ENCODE results near the gene SGK1.
"Not testable (repeated sequence)": the region's sequence is repeated elsewhere in the genome, so short reads cannot be mapped to it uniquely, and the experiment has no call there.

The SGK1 gene

GRCh38 chr6:134287859-134288537 is 29.9 kb downstream of the SGK1 start:
- Histone ChIP-seq H3K4me3 (ENCODE audit: low read length) (no peak overlapping the region), H2AFZ (ENCODE audit: low read depth, low read length) (no peak overlapping the region), H3K36me3 (ENCODE audit: insufficient read depth, low read length) (no peaks in the 10 kb centered on the region), H3K9me3 (ENCODE audit: low read length) (no peaks in the 10 kb centered on the region), H3K27me3 (ENCODE audit: insufficient read depth, low read length) (no peaks in the 10 kb centered on the region), H3K4me1 (ENCODE audit: insufficient read depth, low read length) (no peaks in the 10 kb centered on the region)

GRCh38 chr6:134282816-134283215 is 35.1 kb downstream of the SGK1 start:
- no peak overlapping the region for H3K4me3 ChIP-seq (ENCODE audit: low read length)

DNA sequence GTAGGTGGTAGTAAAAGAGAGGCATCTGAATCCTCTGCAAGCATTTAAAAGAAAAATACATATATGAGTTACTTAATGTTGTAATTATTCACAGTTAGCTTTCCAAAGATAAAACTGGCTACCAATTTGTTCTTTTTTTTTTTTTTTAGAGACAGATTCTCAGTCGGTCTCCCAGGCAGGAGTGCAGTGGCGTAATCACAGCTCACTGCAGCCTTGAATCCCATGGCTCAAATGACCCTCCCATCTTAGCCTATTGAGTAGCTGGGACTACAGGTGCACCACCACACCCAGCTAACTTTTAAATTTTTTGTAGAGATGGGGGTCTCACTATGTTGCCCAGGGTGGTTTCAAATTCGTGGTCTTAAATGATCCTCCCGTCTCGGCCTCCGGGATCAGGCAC is 36.5 kb downstream of the SGK1 start:
- H3K4me1 ChIP-seq (ENCODE audit: insufficient read depth, low read length) = no peaks in the 10 kb centered on the region
- H3K27me3 ChIP-seq (ENCODE audit: insufficient read depth, low read length) = peaks cover 2% of the 10 kb centered on the region
- H2AFZ ChIP-seq (ENCODE audit: low read depth, low read length) = no peak overlapping the region

More at GRCh38 chr6:134282816-134283215, 35.1 kb downstream of the SGK1 start:
- Histone ChIP-seq H3K9me3 (ENCODE audit: low read length) (no peaks in the 10 kb centered on the region), H3K27me3 (ENCODE audit: insufficient read depth, low read length) (no peaks in the 10 kb centered on the region), H3K4me1 (ENCODE audit: insufficient read depth, low read length) (no peaks in the 10 kb centered on the region), H3K36me3 (ENCODE audit: insufficient read depth, low read length) (no peaks in the 10 kb centered on the region), H2AFZ (ENCODE audit: low read depth, low read length) (no peak overlapping the region)

GRCh38 chr6:134278000-134278399 is 39.9 kb downstream of the SGK1 start:
- Histone ChIP-seq H2AFZ (ENCODE audit: low read depth, low read length) (no peak overlapping the region), H3K4me1 (ENCODE audit: insufficient read depth, low read length) (no peaks in the 10 kb centered on the region), H3K27me3 (ENCODE audit: insufficient read depth, low read length) (peaks cover 2% of the 10 kb centered on the region), H3K9me3 (ENCODE audit: low read length) (no peaks in the 10 kb centered on the region), H3K4me3 (ENCODE audit: low read length) (no peak overlapping the region), H3K36me3 (ENCODE audit: insufficient read depth, low read length) (no peaks in the 10 kb centered on the region)

More for the DNA sequence above, 36.5 kb downstream of the SGK1 start:
- H3K36me3 ChIP-seq (ENCODE audit: insufficient read depth, low read length) = no peaks in the 10 kb centered on the region
- no peak overlapping the region for H3K4me3 ChIP-seq (ENCODE audit: low read length)
- no peaks in the 10 kb centered on the region for H3K9me3 ChIP-seq (ENCODE audit: low read length)

DNA sequence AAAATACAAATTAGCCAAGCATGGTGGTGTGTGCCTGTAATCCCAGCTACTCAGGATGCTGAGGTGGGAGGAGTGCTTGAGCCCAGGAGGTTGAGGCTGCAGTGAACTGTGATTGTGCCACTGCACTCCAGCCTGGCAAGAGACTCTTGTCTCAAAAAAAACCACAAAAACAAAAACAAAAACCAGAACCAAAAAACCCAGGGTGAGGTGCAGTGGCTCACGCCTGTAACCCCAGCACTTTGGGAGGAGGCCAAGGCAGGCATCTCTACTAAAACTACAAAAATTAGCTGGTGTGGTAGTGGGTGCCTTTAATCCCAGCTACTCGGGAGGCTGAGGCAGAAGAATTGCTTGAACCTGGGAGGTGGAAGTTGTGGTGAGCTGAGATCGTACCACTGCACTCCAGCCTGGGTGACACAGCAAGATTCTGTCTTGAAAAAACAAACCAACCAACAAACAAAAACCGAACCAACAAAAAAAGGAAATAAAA is 41.0 kb downstream of the SGK1 start:
- not testable (repeated sequence) for H3K9me3 ChIP-seq (ENCODE audit: low read length)

DNA sequence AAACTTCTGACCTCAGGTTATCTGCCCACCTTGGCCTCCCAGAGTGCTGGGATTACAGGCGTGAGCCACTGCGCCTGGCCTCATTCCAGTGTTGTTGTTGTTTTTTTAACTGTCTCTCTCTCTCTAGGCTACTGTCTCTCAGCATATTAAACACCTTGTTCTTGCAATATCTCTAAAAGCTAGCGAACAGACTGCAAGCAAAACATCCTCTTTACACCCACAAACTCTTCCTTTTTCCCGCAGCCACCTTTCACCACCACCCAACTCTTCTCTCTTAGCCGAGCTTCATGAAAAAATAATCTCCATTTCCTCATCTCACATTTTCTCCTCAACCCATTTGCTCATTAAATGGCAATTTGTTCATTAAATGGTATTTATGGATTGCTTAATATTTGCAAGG is 45.5 kb downstream of the SGK1 start:
- Histone ChIP-seq H3K36me3 (ENCODE audit: insufficient read depth, low read length) (no peaks in the 10 kb centered on the region), H3K9me3 (ENCODE audit: low read length) (no peaks in the 10 kb centered on the region)

More for the DNA sequence above, 41.0 kb downstream of the SGK1 start:
- H3K4me1 ChIP-seq (ENCODE audit: insufficient read depth, low read length); H3K36me3 ChIP-seq (ENCODE audit: insufficient read depth, low read length); H2AFZ ChIP-seq (ENCODE audit: low read depth, low read length); H3K27me3 ChIP-seq (ENCODE audit: insufficient read depth, low read length); H3K4me3 ChIP-seq (ENCODE audit: low read length): not testable (repeated sequence)

DNA sequence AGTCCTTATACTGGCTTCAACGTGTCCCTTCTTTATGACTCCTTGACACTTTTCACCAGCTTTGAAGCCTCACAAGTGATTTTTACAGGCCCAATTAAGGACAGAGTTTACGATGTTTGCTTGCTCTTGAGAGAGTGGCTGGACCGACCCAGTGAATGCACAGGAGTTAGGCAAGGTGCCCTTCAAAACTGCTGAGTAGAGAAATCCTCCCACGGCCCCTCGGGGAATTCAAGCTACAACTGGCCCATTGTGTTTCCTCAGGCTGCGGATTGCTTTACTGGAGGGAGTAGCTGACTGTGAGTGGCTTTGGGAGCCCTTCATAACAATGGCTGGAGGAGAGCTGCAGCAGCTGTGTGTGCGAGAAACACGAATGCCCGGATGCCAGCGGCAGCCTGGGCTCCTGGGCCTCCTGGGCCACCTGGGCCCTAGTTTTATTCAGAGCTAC is 50.0 kb downstream of the SGK1 start:
- H3K36me3 ChIP-seq (ENCODE audit: insufficient read depth, low read length) = no peaks in the 10 kb centered on the region
- H3K27me3 ChIP-seq (ENCODE audit: insufficient read depth, low read length) = no peaks in the 10 kb centered on the region
- H3K9me3 ChIP-seq (ENCODE audit: low read length) = no peaks in the 10 kb centered on the region
- H2AFZ ChIP-seq (ENCODE audit: low read depth, low read length) = no peak overlapping the region
- no peak overlapping the region for H3K4me3 ChIP-seq (ENCODE audit: low read length)
- H3K4me1 ChIP-seq (ENCODE audit: insufficient read depth, low read length) = no peaks in the 10 kb centered on the region

More for the DNA sequence above, 45.5 kb downstream of the SGK1 start:
- Histone ChIP-seq H3K27me3 (ENCODE audit: insufficient read depth, low read length) (peaks cover 2% of the 10 kb centered on the region), H3K4me3 (ENCODE audit: low read length) (no peak overlapping the region), H3K4me1 (ENCODE audit: insufficient read depth, low read length) (no peaks in the 10 kb centered on the region), H2AFZ (ENCODE audit: low read depth, low read length) (no peak overlapping the region)

DNA sequence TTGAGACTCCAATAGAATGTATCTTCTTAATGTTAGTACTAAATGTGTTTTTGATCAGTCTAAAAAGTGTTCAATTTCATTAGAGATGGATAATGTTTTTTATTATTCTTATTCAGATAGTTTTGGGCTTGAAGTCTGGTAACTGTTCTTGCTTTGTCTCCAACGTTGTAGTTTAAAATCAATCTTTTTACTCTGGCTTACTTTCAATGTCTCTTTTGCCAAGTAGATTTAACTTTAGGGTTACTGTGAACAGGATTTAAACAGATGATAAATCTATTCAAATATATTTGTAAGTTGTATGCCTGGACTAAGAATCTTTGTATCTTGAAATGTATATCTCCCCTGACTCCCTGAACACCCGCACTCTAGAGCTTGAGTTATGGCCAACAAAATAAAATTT is 51.1 kb downstream of the SGK1 start:
- H3K36me3 ChIP-seq (ENCODE audit: insufficient read depth, low read length) = no peaks in the 10 kb centered on the region

DNA sequence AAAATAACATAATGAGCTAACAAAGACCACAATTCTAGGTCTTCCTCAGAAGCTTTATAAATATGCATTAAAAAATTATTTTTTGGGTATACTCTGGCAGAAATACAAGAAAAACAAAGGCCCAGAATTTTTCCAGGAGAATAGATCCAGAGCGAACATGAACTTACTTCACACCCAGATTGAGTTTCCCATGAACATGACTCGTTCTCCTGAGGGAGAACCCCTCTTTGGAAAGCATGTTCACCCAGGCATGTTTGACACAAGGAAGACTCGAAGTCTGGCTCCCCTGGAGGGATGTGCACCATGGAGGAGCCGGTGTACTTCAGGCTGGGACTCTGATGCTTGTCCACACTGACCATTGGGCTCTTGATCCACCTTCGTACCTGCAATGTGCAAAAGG is 56.1 kb downstream of the SGK1 start:
- Histone ChIP-seq H2AFZ (ENCODE audit: low read depth, low read length) (no peak overlapping the region), H3K9me3 (ENCODE audit: low read length) (no peaks in the 10 kb centered on the region), H3K36me3 (ENCODE audit: insufficient read depth, low read length) (no peaks in the 10 kb centered on the region), H3K27me3 (ENCODE audit: insufficient read depth, low read length) (no peaks in the 10 kb centered on the region), H3K4me3 (ENCODE audit: low read length) (no peak overlapping the region), H3K4me1 (ENCODE audit: insufficient read depth, low read length) (no peaks in the 10 kb centered on the region)

More for the DNA sequence above, 51.1 kb downstream of the SGK1 start:
- Histone ChIP-seq H2AFZ (ENCODE audit: low read depth, low read length) (no peak overlapping the region), H3K4me1 (ENCODE audit: insufficient read depth, low read length) (no peaks in the 10 kb centered on the region), H3K27me3 (ENCODE audit: insufficient read depth, low read length) (no peaks in the 10 kb centered on the region), H3K4me3 (ENCODE audit: low read length) (no peak overlapping the region), H3K9me3 (ENCODE audit: low read length) (no peaks in the 10 kb centered on the region)

DNA sequence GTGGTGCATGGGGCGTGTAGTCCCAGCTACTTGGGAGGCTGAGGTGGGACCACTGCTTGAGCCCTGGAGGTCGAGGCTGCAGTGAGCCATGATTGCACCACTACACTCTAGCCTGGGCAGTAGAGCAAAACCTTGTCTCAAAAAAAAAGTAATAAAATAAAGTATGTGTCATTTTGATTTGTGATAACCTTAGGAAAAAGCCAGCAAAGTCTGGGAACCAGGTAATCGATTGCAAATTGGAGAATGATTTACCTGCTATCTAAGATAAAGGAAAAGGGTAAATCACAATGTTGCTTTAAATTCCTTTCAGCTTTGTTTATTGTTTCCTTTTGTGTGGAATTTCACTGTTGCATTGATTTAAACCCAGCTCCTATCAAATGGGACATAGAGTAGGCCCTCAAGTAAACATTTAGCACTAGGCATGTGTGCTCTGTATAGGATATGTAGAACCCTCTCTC is 59.0 kb downstream of the SGK1 start:
- Histone ChIP-seq H3K4me3 (ENCODE audit: low read length) (no peak overlapping the region), H3K4me1 (ENCODE audit: insufficient read depth, low read length) (no peaks in the 10 kb centered on the region), H3K9me3 (ENCODE audit: low read length) (no peaks in the 10 kb centered on the region), H3K36me3 (ENCODE audit: insufficient read depth, low read length) (no peaks in the 10 kb centered on the region), H2AFZ (ENCODE audit: low read depth, low read length) (no peak overlapping the region), H3K27me3 (ENCODE audit: insufficient read depth, low read length) (no peaks in the 10 kb centered on the region)

- Histone ChIP-seq H3K4me3 (ENCODE audit: low read length) (no peak overlapping the region), H3K4me1 (ENCODE audit: insufficient read depth, low read length) (no peaks in the 10 kb centered on the region), H3K9me3 (ENCODE audit: low read length) (no peaks in the 10 kb centered on the region), H3K36me3 (ENCODE audit: insufficient read depth, low read length) (no peaks in the 10 kb centered on the region), H3K27me3 (ENCODE audit: insufficient read depth, low read length) (no peaks in the 10 kb centered on the region), H2AFZ (ENCODE audit: low read depth, low read length) (no peak overlapping the region)
Measured at GRCh38 chr6:134257516-134257915, 60.4 kb downstream of the SGK1 start.

- no peaks in the 10 kb centered on the region for H3K36me3 ChIP-seq (ENCODE audit: insufficient read depth, low read length)
- no peaks in the 10 kb centered on the region for H3K27me3 ChIP-seq (ENCODE audit: insufficient read depth, low read length)
- no peak overlapping the region for H2AFZ ChIP-seq (ENCODE audit: low read depth, low read length)
- no peaks in the 10 kb centered on the region for H3K9me3 ChIP-seq (ENCODE audit: low read length)
- H3K4me3 ChIP-seq (ENCODE audit: low read length) = no peak overlapping the region
- H3K4me1 ChIP-seq (ENCODE audit: insufficient read depth, low read length) = no peaks in the 10 kb centered on the region
Measured at GRCh38 chr6:134256862-134257261, 61.0 kb downstream of the SGK1 start.

GRCh38 chr6:134255280-134255679 is 62.6 kb downstream of the SGK1 start:
- H2AFZ ChIP-seq (ENCODE audit: low read depth, low read length); H3K4me3 ChIP-seq (ENCODE audit: low read length); H3K9me3 ChIP-seq (ENCODE audit: low read length); H3K4me1 ChIP-seq (ENCODE audit: insufficient read depth, low read length); H3K36me3 ChIP-seq (ENCODE audit: insufficient read depth, low read length); H3K27me3 ChIP-seq (ENCODE audit: insufficient read depth, low read length): not testable (repeated sequence)

DNA sequence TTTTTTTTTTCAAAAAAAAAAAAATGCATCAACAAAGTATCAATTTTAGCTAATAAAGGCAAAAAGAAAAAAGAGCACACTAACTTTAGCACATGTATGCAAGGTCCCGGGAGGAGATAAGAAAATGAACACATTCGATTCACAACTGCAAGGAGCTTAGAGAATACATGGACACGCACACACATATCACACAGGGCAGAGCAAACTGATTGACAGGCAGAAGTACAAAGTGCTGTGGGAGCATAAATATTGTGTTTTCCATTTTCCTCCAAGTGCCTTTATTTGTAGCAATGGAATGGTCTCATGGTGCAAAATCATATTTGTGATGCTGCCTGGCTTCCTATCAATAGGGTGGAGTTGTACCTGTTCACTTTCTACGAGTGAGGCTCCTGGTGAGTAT is 63.8 kb downstream of the SGK1 start:
- Histone ChIP-seq H3K4me1 (ENCODE audit: insufficient read depth, low read length) (no peaks in the 10 kb centered on the region), H2AFZ (ENCODE audit: low read depth, low read length) (no peak overlapping the region), H3K4me3 (ENCODE audit: low read length) (no peak overlapping the region), H3K27me3 (ENCODE audit: insufficient read depth, low read length) (no peaks in the 10 kb centered on the region), H3K9me3 (ENCODE audit: low read length) (no peaks in the 10 kb centered on the region), H3K36me3 (ENCODE audit: insufficient read depth, low read length) (no peaks in the 10 kb centered on the region)
